Kidney epithelial cell (primary cell): ENCODE results near the gene RASD2. TPM values are rescaled to one million over a fixed set of nuclear protein-coding genes. Genes with fewer than 3 reads are reported as not detected.

Experiments
- DNase-seq: peaks from one replicate; pipeline ENCODE4 v3.0.0-alpha.2; 2010; ENCODE audit warnings: low read depth
- H3K27me3 ChIP-seq: 2 replicates; pipeline ENCODE4 v1.6.0; 2011; ENCODE audit warnings: low read length; ENCODE audit not compliant: control insufficient read depth, insufficient read depth
- H3K36me3 ChIP-seq: 2 replicates; pipeline ENCODE4 v1.5.1; 2011; ENCODE audit warnings: low read length; ENCODE audit not compliant: control insufficient read depth, insufficient read depth
- H3K4me3 ChIP-seq: 2 replicates; pipeline ENCODE4 v1.5.1; 2011; ENCODE audit warnings: low read depth, mild to moderate bottlenecking, control low read depth, low read length
- total RNA-seq: library from RNA; depleted of rRNA; stranded (reverse); fragments of >200 nt; gene quantifications from 2 replicates; pipeline ENCODE4 v1.2.3, GENCODE V29; 2015
- TF ChIP-seq, protein P1 (sequence below): IDR thresholded peaks from 2 replicates; pipeline ENCODE4 v1.5.1; 2011; ENCODE audit warnings: mild to moderate bottlenecking, moderate library complexity, low read length, control low read depth, inconsistent platforms; ENCODE audit not compliant: insufficient read depth, poor library complexity, severe bottlenecking

The RASD2 gene
- total RNA-seq, 1 donor from 2014 or later = 0.04 TPM

DNA sequence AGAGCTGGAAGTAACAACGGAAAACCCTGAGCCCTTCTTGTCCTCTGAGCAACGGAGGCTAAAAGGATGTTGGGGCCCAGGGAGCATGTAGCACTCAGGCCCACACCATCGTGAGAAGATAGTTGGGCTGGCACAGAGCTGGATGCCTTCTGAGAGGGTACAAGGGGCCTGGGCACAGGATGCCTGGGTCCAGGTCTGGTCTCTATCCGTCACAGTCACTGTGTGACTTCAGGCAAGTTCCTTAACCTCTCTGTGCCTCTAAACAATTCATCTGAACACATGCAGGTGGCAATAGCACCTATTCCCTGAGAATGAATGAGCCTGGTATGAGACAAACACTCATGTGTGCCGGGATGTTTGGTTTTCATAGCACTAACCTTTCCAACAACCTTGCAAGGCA lies 47.3 kb downstream of the RASD2 start:
- no peak for DNase-seq
- Histone ChIP-seq H3K27me3 (no peaks in the 10 kb centered on the region), H3K4me3 (no peak overlapping the region), H3K36me3 (no peaks in the 10 kb centered on the region)
- TF ChIP-seq, protein P1, sequence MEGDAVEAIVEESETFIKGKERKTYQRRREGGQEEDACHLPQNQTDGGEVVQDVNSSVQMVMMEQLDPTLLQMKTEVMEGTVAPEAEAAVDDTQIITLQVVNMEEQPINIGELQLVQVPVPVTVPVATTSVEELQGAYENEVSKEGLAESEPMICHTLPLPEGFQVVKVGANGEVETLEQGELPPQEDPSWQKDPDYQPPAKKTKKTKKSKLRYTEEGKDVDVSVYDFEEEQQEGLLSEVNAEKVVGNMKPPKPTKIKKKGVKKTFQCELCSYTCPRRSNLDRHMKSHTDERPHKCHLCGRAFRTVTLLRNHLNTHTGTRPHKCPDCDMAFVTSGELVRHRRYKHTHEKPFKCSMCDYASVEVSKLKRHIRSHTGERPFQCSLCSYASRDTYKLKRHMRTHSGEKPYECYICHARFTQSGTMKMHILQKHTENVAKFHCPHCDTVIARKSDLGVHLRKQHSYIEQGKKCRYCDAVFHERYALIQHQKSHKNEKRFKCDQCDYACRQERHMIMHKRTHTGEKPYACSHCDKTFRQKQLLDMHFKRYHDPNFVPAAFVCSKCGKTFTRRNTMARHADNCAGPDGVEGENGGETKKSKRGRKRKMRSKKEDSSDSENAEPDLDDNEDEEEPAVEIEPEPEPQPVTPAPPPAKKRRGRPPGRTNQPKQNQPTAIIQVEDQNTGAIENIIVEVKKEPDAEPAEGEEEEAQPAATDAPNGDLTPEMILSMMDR = no peak

- no peaks in the 10 kb centered on the region for H3K36me3 ChIP-seq
- no peak overlapping the region for H3K4me3 ChIP-seq
- TF ChIP-seq, protein P1 = no peak
- peak; percentile 86 for DNase-seq
- peaks cover 2% of the 10 kb centered on the region for H3K27me3 ChIP-seq
These were observed 48.6 kb downstream of the RASD2 start for GRCh38 chr22:35589071-35589755.

DNA sequence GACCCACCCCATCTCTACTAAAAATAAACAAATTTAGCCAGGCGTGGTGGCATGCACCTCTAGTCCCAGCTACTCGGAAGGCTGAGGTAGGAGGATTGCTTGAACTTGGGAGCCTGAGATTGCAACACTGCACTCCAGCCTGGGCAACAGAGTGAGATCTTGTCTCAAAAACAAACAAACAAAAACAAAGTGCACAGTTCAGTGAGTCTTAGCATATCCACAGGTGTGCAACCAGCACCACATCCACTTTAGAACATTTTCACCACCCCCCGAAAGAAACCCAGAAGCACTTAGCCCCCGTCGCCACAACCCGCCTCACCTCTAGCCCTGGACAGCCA lies 49.1 kb downstream of the RASD2 start:
- TF ChIP-seq, protein P1 = no peak
- Histone ChIP-seq H3K4me3 (no peak overlapping the region), H3K27me3 (peaks cover 2% of the 10 kb centered on the region), H3K36me3 (no peaks in the 10 kb centered on the region)
- no peak for DNase-seq

DNA sequence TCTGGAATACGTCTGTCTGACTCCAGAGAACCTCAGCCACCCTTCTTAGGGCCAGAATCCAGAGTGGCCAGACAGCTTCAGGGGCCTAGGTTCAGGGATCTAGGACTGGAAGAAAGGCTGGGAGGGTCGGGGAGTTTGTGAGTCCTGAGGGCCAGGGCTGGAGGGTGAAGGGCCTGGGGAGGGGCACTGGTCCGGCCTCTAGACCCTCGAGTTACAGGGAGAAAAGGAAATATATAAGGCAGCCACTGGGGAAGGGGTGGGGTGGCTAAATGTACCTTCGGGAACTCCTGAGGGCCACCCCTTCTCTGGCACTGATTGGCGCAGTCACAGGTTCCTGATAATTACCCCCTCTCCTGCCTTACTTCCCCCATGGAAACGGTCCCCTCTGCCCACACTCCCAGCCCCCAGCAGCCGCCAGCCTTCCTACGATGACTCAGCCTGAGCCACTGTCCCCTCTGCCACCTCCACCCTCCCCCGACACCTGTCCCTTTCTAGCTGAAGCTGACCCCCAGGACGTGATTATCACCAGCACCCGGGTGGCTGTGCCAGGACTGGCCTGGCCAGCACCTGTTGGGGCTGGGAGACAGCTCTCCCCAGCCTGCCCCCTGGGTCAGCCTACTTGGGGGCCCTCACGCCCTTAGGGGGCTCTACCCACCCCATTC lies 50.1 kb downstream of the RASD2 start:
- TF ChIP-seq, protein P1 = no peak
- Histone ChIP-seq H3K27me3 (peaks cover 2% of the 10 kb centered on the region), H3K4me3 (no peak overlapping the region), H3K36me3 (no peaks in the 10 kb centered on the region)
- no peak for DNase-seq

- Histone ChIP-seq H3K36me3 (no peaks in the 10 kb centered on the region), H3K4me3 (no peak overlapping the region), H3K27me3 (peaks cover 2% of the 10 kb centered on the region)
- DNase-seq = no peak
- TF ChIP-seq, protein P1 = no peak
These were observed 51.2 kb downstream of the RASD2 start for GRCh38 chr22:35591714-35592417.
